GM23338 (cell line): ENCODE measurements around the gene CMIP. TPM values are rescaled to one million over a fixed set of nuclear protein-coding genes. Genes with fewer than 3 reads are reported as not detected.

Source experiments
- EZH2phosphoT487 ChIP-seq: fragments of 200-600 bp; sonication (generic); IDR thresholded peaks from one replicate; pipeline ENCODE4 v1.8.1; 2018; ENCODE audit warnings: antibody characterized with exemption; ENCODE audit not compliant: unreplicated experiment
- JUNB ChIP-seq: IDR thresholded peaks from one replicate; pipeline ENCODE4 v1.6.1; 2016; ENCODE audit warnings: antibody characterized with exemption; ENCODE audit not compliant: unreplicated experiment
- ZNF331 ChIP-seq: fragments of 250-450 bp; sonication (Bioruptor Pico); IDR thresholded peaks from 2 replicates; pipeline ENCODE4 v1.5.0; 2020; ENCODE audit warnings: low read depth, mild to moderate bottlenecking, moderate library complexity
- polyA plus RNA-seq: library from polyadenylated mRNA; unstranded; fragments of >200 nt; fragmentation: Nextera tagmentation; extraction: Ambion mirVana; gene quantifications from 2 replicates; pipeline ENCODE4 v1.2.1, GENCODE V29; 2016
- total RNA-seq: library from RNA; depleted of rRNA; stranded (reverse); fragments of >200 nt; shearing (Covaris generic); gene quantifications from 2 replicates; pipeline ENCODE4 v1.2.3, GENCODE V29; 2014
- TF ChIP-seq, protein P1 (sequence below): fragments of 250-450 bp; sonication (Bioruptor Pico); IDR thresholded peaks from 2 replicates; pipeline ENCODE4 v1.5.0; 2020; ENCODE audit warnings: mild to moderate bottlenecking, moderate library complexity
- TF ChIP-seq, protein P2 (sequence below), 2 experiments: fragments of 200-600 bp in 1 of 2; sonication (generic) in 1 of 2; conservative IDR thresholded peaks; 2 replicates each; pipeline versions ENCODE4 v1.5.1 to v1.6.1; 2016 to 2017; ENCODE audit warnings: antibody characterized with exemption in 2 of 2, low read depth in 2 of 2, mild to moderate bottlenecking in 2 of 2, moderate library complexity in 1 of 2

The CMIP gene
- total and polyA plus RNA-seq, 2 experiments from 2014 or later: 9.5 to 62.3 TPM

- TF ChIP-seq, protein P1, sequence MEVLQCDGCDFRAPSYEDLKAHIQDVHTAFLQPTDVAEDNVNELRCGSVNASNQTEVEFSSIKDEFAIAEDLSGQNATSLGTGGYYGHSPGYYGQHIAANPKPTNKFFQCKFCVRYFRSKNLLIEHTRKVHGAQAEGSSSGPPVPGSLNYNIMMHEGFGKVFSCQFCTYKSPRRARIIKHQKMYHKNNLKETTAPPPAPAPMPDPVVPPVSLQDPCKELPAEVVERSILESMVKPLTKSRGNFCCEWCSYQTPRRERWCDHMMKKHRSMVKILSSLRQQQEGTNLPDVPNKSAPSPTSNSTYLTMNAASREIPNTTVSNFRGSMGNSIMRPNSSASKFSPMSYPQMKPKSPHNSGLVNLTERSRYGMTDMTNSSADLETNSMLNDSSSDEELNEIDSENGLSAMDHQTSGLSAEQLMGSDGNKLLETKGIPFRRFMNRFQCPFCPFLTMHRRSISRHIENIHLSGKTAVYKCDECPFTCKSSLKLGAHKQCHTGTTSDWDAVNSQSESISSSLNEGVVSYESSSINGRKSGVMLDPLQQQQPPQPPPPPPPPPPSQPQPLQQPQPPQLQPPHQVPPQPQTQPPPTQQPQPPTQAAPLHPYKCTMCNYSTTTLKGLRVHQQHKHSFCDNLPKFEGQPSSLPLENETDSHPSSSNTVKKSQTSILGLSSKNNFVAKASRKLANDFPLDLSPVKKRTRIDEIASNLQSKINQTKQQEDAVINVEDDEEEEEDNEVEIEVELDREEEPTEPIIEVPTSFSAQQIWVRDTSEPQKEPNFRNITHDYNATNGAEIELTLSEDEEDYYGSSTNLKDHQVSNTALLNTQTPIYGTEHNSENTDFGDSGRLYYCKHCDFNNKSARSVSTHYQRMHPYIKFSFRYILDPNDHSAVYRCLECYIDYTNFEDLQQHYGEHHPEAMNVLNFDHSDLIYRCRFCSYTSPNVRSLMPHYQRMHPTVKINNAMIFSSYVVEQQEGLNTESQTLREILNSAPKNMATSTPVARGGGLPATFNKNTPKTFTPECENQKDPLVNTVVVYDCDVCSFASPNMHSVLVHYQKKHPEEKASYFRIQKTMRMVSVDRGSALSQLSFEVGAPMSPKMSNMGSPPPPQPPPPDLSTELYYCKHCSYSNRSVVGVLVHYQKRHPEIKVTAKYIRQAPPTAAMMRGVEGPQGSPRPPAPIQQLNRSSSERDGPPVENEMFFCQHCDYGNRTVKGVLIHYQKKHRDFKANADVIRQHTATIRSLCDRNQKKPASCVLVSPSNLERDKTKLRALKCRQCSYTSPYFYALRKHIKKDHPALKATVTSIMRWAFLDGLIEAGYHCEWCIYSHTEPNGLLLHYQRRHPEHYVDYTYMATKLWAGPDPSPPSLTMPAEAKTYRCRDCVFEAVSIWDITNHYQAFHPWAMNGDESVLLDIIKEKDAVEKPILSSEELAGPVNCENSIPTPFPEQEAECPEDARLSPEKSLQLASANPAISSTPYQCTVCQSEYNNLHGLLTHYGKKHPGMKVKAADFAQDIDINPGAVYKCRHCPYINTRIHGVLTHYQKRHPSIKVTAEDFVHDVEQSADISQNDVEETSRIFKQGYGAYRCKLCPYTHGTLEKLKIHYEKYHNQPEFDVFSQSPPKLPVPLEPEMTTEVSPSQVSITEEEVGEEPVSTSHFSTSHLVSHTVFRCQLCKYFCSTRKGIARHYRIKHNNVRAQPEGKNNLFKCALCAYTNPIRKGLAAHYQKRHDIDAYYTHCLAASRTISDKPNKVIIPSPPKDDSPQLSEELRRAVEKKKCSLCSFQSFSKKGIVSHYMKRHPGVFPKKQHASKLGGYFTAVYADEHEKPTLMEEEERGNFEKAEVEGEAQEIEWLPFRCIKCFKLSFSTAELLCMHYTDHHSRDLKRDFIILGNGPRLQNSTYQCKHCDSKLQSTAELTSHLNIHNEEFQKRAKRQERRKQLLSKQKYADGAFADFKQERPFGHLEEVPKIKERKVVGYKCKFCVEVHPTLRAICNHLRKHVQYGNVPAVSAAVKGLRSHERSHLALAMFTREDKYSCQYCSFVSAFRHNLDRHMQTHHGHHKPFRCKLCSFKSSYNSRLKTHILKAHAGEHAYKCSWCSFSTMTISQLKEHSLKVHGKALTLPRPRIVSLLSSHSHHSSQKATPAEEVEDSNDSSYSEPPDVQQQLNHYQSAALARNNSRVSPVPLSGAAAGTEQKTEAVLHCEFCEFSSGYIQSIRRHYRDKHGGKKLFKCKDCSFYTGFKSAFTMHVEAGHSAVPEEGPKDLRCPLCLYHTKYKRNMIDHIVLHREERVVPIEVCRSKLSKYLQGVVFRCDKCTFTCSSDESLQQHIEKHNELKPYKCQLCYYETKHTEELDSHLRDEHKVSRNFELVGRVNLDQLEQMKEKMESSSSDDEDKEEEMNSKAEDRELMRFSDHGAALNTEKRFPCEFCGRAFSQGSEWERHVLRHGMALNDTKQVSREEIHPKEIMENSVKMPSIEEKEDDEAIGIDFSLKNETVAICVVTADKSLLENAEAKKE (CRISPR knock-in tag): no peak
- TF ChIP-seq EZH2phosphoT487 (no peak), JUNB (no peak), ZNF331 (CRISPR knock-in tag) (no peak)
- TF ChIP-seq, protein P2, sequence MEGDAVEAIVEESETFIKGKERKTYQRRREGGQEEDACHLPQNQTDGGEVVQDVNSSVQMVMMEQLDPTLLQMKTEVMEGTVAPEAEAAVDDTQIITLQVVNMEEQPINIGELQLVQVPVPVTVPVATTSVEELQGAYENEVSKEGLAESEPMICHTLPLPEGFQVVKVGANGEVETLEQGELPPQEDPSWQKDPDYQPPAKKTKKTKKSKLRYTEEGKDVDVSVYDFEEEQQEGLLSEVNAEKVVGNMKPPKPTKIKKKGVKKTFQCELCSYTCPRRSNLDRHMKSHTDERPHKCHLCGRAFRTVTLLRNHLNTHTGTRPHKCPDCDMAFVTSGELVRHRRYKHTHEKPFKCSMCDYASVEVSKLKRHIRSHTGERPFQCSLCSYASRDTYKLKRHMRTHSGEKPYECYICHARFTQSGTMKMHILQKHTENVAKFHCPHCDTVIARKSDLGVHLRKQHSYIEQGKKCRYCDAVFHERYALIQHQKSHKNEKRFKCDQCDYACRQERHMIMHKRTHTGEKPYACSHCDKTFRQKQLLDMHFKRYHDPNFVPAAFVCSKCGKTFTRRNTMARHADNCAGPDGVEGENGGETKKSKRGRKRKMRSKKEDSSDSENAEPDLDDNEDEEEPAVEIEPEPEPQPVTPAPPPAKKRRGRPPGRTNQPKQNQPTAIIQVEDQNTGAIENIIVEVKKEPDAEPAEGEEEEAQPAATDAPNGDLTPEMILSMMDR (conservative IDR thresholded peaks at IDR 0.05; ENCODE audit: low read depth in 2 of 2): no peak
Observed at GRCh38 chr16:81442220-81442915, 2.2 kb upstream of the CMIP start (continued).
